HG03442 (cell line): Measurements from ENCODE around the gene FLG.
"Not testable (repeated sequence)": the region's sequence is repeated elsewhere in the genome, so short reads cannot be mapped to it uniquely, and the experiment has no call there.

Experiments
- ATAC-seq: cut with Tn5 transposase; IDR thresholded peaks from one replicate; pipeline ENCODE4 v1.9.1; 2021; ENCODE audit warnings: mild to moderate bottlenecking, moderate library complexity; ENCODE audit not compliant: unreplicated experiment

Gene FLG

GRCh38 chr1:152325111-152325510 is at the start of gene FLG:
TSS of gene FLG (minus strand) at chr1:152325239. CDS start at chr1:152315456, 9,783 bp downstream.
- ATAC-seq = no peak

DNA sequence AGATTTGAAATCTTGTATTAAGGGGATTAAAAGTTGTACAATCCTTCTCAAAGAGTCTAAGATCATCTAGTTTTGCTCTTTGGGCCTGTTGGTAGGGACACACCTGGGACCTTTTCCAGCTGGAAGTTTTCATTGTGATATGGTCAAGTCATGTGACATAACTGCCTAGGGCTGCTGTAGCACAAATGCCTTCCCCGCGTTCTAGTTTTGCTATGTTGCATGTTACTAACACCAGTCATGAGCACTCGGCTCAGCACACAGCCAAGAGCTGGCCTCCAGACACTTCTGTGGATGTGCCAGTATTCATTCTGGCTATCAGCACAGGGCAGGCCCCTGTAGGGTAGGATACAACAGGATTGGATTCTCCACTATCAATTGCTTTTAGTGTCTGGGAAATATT is 49.4 kb upstream of the FLG start:
- no peak for ATAC-seq

DNA sequence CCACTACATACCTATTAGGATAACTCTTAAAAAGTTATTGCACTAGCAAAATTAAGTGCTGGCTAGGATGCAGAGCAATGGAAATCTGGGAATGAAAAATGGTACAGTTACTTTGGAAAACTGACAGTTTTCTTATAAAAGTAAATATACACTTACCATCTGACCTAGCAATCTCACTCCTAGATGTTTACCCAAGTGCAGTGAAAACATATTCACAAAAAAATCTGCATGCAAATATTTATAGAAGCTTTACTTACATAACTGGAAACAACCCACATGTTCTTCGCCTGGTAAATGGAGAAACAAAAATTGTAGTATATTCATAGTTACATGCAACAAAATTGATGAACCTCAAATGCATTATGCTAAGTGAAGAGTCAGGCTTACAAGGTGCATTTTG is 47.6 kb upstream of the FLG start:
- ATAC-seq = no peak

- ATAC-seq = no peak
Observed at GRCh38 chr1:152367436-152367835, 42.4 kb upstream of the FLG start.

GRCh38 chr1:152359906-152360305 is 34.9 kb upstream of the FLG start, which contains the start of gene FLG2:
TSS of gene FLG2 (minus strand) at chr1:152360006. CDS start at chr1:152358884, 1,122 bp downstream.
- ATAC-seq = no peak

DNA sequence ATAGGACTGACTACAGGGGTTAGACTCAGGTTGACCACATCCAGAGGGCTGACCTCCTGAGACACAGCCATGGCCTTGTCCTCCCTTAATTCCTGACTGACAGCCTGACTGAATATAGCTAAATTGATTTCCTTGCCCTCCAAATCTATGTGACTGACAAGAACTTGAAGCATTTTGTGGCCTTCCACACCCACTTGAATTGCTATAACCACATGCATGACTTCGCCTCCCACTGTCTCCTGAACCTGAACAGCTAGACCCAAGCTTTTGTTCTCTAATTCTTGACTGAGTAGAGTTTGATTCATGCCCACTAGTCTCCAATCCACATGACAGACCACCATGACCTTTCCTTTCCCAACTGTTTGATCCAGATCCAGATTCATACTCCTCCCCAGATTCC is 31.7 kb upstream of the FLG start:
- no peak for ATAC-seq

DNA sequence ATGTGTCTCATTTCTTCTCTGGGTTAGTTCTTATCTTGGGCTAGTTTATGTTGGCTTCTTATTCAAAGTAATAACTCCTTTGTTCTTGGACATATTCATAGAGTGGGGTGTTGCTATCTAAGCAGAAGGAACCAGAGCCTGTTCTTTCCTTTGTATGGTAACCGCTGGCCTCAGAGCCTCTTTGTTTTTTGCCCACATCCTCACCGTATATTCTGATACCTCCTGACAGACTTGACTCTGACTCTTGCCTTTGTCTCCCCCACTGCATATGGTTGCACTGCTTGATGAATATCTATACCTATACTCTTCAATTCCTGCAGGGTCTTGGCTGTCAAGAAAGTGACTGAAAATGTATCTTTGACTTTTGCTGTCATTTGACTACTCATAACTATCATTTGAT is 24.6 kb upstream of the FLG start:
- no peak for ATAC-seq

GRCh38 chr1:152348447-152348846 is 23.4 kb upstream of the FLG start:
- ATAC-seq = no peak

- peak; percentile 45 for ATAC-seq
Observed at GRCh38 chr1:152347116-152347728, 22.2 kb upstream of the FLG start.

- ATAC-seq = no peak
Observed at GRCh38 chr1:152344438-152344837, 19.4 kb upstream of the FLG start.

- ATAC-seq = no peak
Observed at GRCh38 chr1:152343006-152343405, 18.0 kb upstream of the FLG start.

GRCh38 chr1:152335399-152335798 is 10.4 kb upstream of the FLG start:
- ATAC-seq = no peak

DNA sequence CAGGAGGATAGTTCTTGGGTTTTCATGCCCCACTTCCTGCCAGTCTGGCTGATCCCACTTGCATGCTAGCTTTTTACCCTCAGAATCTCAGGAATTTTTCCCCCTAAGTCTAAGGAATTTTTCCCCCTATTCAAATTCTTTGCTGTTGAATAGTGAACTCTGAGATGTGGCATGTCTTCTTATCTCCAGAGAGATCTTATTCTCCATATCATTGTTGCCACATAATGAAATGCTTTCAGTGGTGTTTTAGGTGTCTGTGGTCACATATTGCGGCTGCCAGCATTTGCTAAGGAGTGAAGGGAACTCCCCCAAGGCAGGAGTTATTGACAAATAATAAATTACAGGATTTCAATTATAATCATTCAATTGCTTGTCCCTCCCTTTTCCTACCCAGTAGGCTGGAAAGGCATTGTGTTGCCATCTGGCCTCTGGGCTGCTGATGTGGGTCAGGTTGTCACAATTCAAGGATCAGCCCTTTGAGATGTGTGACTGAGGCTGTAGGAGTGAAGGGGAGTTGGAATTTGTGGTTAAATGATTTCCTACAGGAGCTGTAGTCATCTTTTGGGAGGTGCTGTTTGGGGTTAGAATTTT is 3.9 kb upstream of the FLG start:
- ATAC-seq = no peak

DNA sequence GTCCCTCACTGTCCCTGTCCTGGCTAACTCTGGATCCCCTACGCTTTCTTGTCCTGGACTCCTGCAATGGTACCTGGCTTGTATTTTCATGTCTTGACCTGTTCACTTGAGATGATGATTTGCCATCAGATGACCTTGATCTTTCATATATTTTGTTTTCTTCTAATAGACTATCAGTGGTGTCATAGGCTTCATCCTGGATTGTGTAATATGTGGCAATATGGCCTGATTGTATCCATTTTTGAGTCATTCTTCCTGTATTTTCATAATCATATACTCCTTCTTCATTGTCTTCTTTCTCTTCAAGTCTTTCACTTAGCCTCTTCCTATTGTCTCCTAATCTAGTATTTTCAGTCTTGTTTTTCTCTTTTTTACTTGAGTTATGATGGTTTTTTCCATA is 11.1 kb downstream of the FLG start:
- no peak for ATAC-seq

GRCh38 chr1:152313319-152313801 is 11.7 kb downstream of the FLG start:
- ATAC-seq = no peak

- ATAC-seq = not testable (repeated sequence)
Observed at GRCh38 chr1:152312169-152312568, 12.9 kb downstream of the FLG start.

- no peak for ATAC-seq
Observed at GRCh38 chr1:152309955-152310354, 15.1 kb downstream of the FLG start.

DNA sequence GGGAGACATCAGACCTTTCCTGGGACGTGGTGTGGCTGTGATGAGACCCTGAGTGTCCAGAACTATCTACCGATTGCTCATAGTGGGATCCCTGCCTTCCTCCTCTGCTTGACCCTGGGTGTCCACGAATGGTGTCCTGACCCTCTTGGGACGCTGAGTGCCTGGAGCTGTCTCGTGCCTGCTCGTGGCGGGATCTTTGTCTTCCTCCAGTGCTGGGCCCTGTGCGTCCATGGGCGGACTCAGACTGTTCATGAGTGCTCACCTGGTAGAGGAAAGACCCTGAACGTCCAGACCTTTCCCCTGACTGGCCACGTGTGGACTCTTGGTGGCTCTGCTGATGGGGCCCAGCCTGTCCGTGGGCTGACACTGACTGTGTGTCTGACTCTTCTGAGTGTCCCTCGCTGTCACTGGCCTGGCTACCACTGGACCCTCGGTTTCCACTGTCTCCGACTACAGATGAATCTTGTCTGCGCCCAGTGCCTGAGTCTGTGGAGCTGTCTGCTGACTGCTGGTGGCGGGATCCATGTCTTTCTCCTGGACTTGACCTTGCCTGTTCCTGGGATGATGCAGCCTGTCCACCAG is 15.6 kb downstream of the FLG start:
- ATAC-seq = not testable (repeated sequence)

- not testable (repeated sequence) for ATAC-seq
Observed at GRCh38 chr1:152308758-152309157, 16.3 kb downstream of the FLG start.

- ATAC-seq = not testable (repeated sequence)
Observed at GRCh38 chr1:152307970-152308369, 17.1 kb downstream of the FLG start.

GRCh38 chr1:152306123-152306522 is 18.9 kb downstream of the FLG start:
- not testable (repeated sequence) for ATAC-seq

GRCh38 chr1:152304773-152305172 is 20.3 kb downstream of the FLG start:
- ATAC-seq = not testable (repeated sequence)
